DOHH2 (cell line): ENCODE measurements around the gene PCK2.

Experiments used
- H3F3A ChIP-seq: fragments of 200-600 bp; sonication (generic), shearing (Covaris generic); 2 replicates; pipeline ENCODE4 v1.6.0; 2016; ENCODE audit warnings: antibody characterized with exemption, mild to moderate bottlenecking; ENCODE audit not compliant: control insufficient read depth, insufficient read depth
- H3K27ac ChIP-seq: fragments of 200-600 bp; sonication (generic); 2 replicates; pipeline ENCODE4 v1.5.1; 2014; ENCODE audit warnings: low read depth, mild to moderate bottlenecking, low read length, moderate library complexity
- H3K27me3 ChIP-seq: fragments of 200-600 bp; sonication (generic); 2 replicates; pipeline ENCODE4 v1.6.1; 2014; ENCODE audit warnings: mild to moderate bottlenecking, low read length, mixed read lengths; ENCODE audit not compliant: control insufficient read depth
- H3K36me3 ChIP-seq: fragments of 200-600 bp; sonication (generic); 2 replicates; pipeline ENCODE4 v1.6.1; 2014; ENCODE audit warnings: mild to moderate bottlenecking, low read length, moderate library complexity, mixed read lengths; ENCODE audit not compliant: control insufficient read depth
- H3K4me1 ChIP-seq: fragments of 200-600 bp; sonication (generic); 2 replicates; pipeline ENCODE4 v1.6.1; 2014; ENCODE audit warnings: mild to moderate bottlenecking, low read length, mixed read lengths; ENCODE audit not compliant: control insufficient read depth
- H3K4me2 ChIP-seq: fragments of 200-600 bp; sonication (generic); 2 replicates; pipeline ENCODE4 v1.6.0; 2014; ENCODE audit warnings: mild to moderate bottlenecking, low read length, moderate library complexity
- H3K4me3 ChIP-seq: fragments of 200-600 bp; sonication (generic); 2 replicates; pipeline ENCODE4 v1.5.1; 2014; ENCODE audit warnings: mild to moderate bottlenecking, low read length, mixed read lengths
- H3K79me2 ChIP-seq: fragments of 200-600 bp; sonication (generic); 2 replicates; pipeline ENCODE4 v1.6.1; 2014; ENCODE audit warnings: mild to moderate bottlenecking, low read length, mixed read lengths; ENCODE audit not compliant: control insufficient read depth
- H3K9me2 ChIP-seq: fragments of 200-600 bp; sonication (generic); replicated peaks from 2 replicates; pipeline ENCODE4 v1.6.1; 2014; ENCODE audit warnings: mild to moderate bottlenecking, low read length, mixed read lengths; ENCODE audit not compliant: control insufficient read depth
- H3K9me3 ChIP-seq: fragments of 200-600 bp; sonication (generic); 2 replicates; pipeline ENCODE4 v1.6.1; 2014; ENCODE audit warnings: antibody characterized with exemption, low read length, mixed read lengths; ENCODE audit not compliant: control insufficient read depth, insufficient read depth
- H4K20me1 ChIP-seq: fragments of 200-600 bp; sonication (generic); 2 replicates; pipeline ENCODE4 v1.6.0; 2014; ENCODE audit warnings: low read depth, mild to moderate bottlenecking, antibody characterized with exemption, low read length, moderate library complexity; ENCODE audit not compliant: control insufficient read depth, insufficient read depth
- CTCF ChIP-seq: fragments of 200-600 bp; sonication (generic); IDR thresholded peaks from one replicate; pipeline ENCODE4 v1.5.1; 2014; ENCODE audit warnings: antibody characterized with exemption, mild to moderate bottlenecking, low read depth, low read length; ENCODE audit not compliant: poor library complexity, severe bottlenecking
- EZH2phosphoT487 ChIP-seq: fragments of 200-600 bp; sonication (generic); IDR thresholded peaks from 2 replicates; pipeline ENCODE4 v1.6.1; 2017; ENCODE audit warnings: borderline replicate concordance, mild to moderate bottlenecking, antibody characterized with exemption, low read length, moderate library complexity, mixed read lengths

PCK2 gene

GRCh38 chr14:24122898-24123297 lies 28.8 kb downstream of the PCK2 start:
- peaks cover 11% of the 10 kb centered on the region for H3F3A ChIP-seq
- no peaks in the 10 kb centered on the region for H3K9me3 ChIP-seq
- H3K79me2 ChIP-seq, result no peaks in the 10 kb centered on the region
- H3K27ac ChIP-seq, result no peak overlapping the region
- H3K36me3 ChIP-seq, result peaks cover 48% of the 10 kb centered on the region
- H3K4me1 ChIP-seq, result peaks cover 11% of the 10 kb centered on the region
- TF ChIP-seq CTCF (no peak), EZH2phosphoT487 (no peak)
- no peaks in the 10 kb centered on the region for H3K27me3 ChIP-seq
- H4K20me1 ChIP-seq, result no peaks in the 10 kb centered on the region
- H3K4me3 ChIP-seq, result no peak overlapping the region
- H3K9me2 ChIP-seq, result no peaks in the 10 kb centered on the region
- no peak overlapping the region for H3K4me2 ChIP-seq

- no peak overlapping the region for H3K4me3 ChIP-seq
- no peak overlapping the region for H3K27ac ChIP-seq
- no peaks in the 10 kb centered on the region for H4K20me1 ChIP-seq
- no peaks in the 10 kb centered on the region for H3K27me3 ChIP-seq
- TF ChIP-seq EZH2phosphoT487, result no peak
- no peak for TF ChIP-seq CTCF
- H3K79me2 ChIP-seq, result no peaks in the 10 kb centered on the region
- H3K9me3 ChIP-seq, result no peaks in the 10 kb centered on the region
- H3K4me1 ChIP-seq, result peaks cover 15% of the 10 kb centered on the region
- H3K36me3 ChIP-seq, result peaks cover 40% of the 10 kb centered on the region
- no peaks in the 10 kb centered on the region for H3K9me2 ChIP-seq
- H3K4me2 ChIP-seq, result no peak overlapping the region
- peaks cover 14% of the 10 kb centered on the region for H3F3A ChIP-seq
Measured at GRCh38 chr14:24123424-24124417, 29.6 kb downstream of the PCK2 start.

GRCh38 chr14:24126939-24127338 lies 32.8 kb downstream of the PCK2 start:
- Histone ChIP-seq H3K27ac (no peak overlapping the region), H3K36me3 (peaks cover 14% of the 10 kb centered on the region; the same call in 1 of the 2 replicates), H3K79me2 (no peaks in the 10 kb centered on the region)

More at GRCh38 chr14:24126939-24127338, 32.8 kb downstream of the PCK2 start:
- no peaks in the 10 kb centered on the region for H3K9me2 ChIP-seq
- no peaks in the 10 kb centered on the region for H3K27me3 ChIP-seq
- no peaks in the 10 kb centered on the region for H3K9me3 ChIP-seq
- no peak overlapping the region for H3K4me3 ChIP-seq
- TF ChIP-seq CTCF (no peak), EZH2phosphoT487 (no peak)
- H4K20me1 ChIP-seq, result no peaks in the 10 kb centered on the region
- H3F3A ChIP-seq, result peaks cover 11% of the 10 kb centered on the region; the same call in 1 of the 2 replicates
- H3K4me1 ChIP-seq, result peaks cover 15% of the 10 kb centered on the region
- H3K4me2 ChIP-seq, result no peak overlapping the region
